GM12891 (cell line): ENCODE results near the gene FGF12.

Experiments
- POLR2A ChIP-seq: IDR thresholded peaks from 2 replicates; pipeline ENCODE4 v1.6.1; 2011; ENCODE audit warnings: low read depth, low read length, control low read depth
- POLR2AphosphoS5 ChIP-seq: IDR thresholded peaks from 2 replicates; pipeline ENCODE4 v1.6.1; 2011; ENCODE audit warnings: low read depth, low read length, control low read depth
- POU2F2 ChIP-seq: IDR thresholded peaks from 2 replicates; pipeline ENCODE4 v1.6.1; 2011; ENCODE audit warnings: low read depth, mild to moderate bottlenecking, control low read depth, low read length, moderate library complexity
- SPI1 ChIP-seq: IDR thresholded peaks from 2 replicates; pipeline ENCODE4 v1.6.1; 2011; ENCODE audit warnings: low read depth, low read length, control low read depth
- TAF1 ChIP-seq: IDR thresholded peaks from 2 replicates; pipeline ENCODE4 v1.6.1; 2011; ENCODE audit warnings: low read depth, low read length, control low read depth

GRCh38 chr3:192575879-192576506 is 151.3 kb downstream of the FGF12 start:
- no peak for TF ChIP-seq POLR2AphosphoS5
- TF ChIP-seq POLR2A = no peak
- TF ChIP-seq SPI1 = no peak
- TF ChIP-seq TAF1 = no peak
- no peak for TF ChIP-seq POU2F2
